ENCODE results near the gene SLC30A7.
"Not testable (repeated sequence)": the region's sequence is repeated elsewhere in the genome, so short reads cannot be mapped to it uniquely, and the experiment has no call there.

The SLC30A7 gene

DNA sequence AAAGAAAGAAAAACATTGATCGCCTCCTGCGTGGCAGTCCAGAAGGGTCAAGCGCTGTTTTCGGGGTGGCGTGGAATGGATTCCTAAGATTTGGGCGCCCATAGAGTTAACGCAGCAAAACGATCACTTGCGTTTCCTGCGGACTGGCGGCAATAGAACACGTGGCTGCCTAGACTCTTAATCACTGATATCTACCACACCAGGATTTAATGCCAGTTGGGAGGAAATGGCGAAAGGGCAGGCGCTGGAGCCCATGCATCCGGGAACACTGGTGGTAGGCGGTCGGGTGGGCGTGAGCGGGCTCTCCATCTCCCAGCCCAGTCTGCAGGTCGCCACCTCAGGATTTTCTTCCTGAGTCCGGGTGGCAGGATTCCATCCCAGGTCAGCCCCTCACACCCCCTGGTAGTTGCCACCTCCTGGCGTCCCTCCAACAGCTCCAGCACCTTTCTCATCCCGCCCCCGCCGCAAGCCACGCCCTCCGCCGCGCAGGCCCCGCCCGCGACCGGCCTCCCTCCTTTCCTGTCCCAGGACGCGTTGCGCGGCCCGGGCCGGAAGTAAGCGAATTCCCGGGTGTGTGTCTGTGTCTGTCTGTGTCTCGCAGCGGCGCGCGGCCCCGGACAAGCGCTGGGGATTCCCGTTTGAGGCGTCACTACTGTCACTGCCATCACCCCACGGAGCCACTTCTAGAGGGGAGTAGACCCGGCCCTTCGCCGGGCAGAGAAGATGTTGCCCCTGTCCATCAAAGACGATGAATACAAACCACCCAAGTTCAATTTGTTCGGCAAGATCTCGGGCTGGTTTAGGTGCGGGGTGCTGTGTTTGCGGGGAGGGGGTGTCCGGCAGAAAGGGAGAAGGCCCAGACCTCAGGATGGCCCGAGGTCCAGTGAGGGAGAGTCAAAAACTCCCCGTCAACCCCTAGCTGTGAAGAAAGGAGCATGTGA lies at the start of gene SLC30A7:
Gene SLC30A7, plus strand, starts transcription at position 551 of the 941 bp plus-strand sequence. Its CDS starts 173 bp downstream, at position 724.
- peak within 1 kb of the TSS; percentile 100 for H3K4me3 Mint-ChIP-seq
- H3K4me1 Mint-ChIP-seq = peaks cover 63% of the 10 kb centered on the region
- ATAC-seq (peak; percentile 81), DNase-seq (peak; percentile 98)
- no peaks in the 10 kb centered on the region for H3K27me3 Mint-ChIP-seq
- peak within 1 kb of the TSS; percentile 98 for H3K27ac Mint-ChIP-seq
- peaks cover 5% of the 10 kb centered on the region for H3K9me3 Mint-ChIP-seq
- peaks cover 48% of the 10 kb centered on the region for H3K36me3 Mint-ChIP-seq (ENCODE audit: low read depth)

- ATAC-seq (no peak), DNase-seq (no peak)
- peaks cover 4% of the 10 kb centered on the region for H3K9me3 Mint-ChIP-seq
- H3K27ac Mint-ChIP-seq = no peak overlapping the region
- no peaks in the 10 kb centered on the region for H3K4me1 Mint-ChIP-seq
- H3K4me3 Mint-ChIP-seq = no peak overlapping the region
- no peaks in the 10 kb centered on the region for H3K36me3 Mint-ChIP-seq (ENCODE audit: low read depth)
- peaks cover 24% of the 10 kb centered on the region for H3K27me3 Mint-ChIP-seq
These were observed 48.4 kb upstream of the SLC30A7 start for GRCh38 chr1:100847361-100848082.

GRCh38 chr1:100851726-100852125 lies 44.2 kb upstream of the SLC30A7 start:
- no peaks in the 10 kb centered on the region for H3K36me3 Mint-ChIP-seq (ENCODE audit: low read depth)
- H3K9me3 Mint-ChIP-seq = peaks cover 6% of the 10 kb centered on the region
- H3K4me3 Mint-ChIP-seq = no peak overlapping the region
- no peaks in the 10 kb centered on the region for H3K4me1 Mint-ChIP-seq
- H3K27me3 Mint-ChIP-seq = peaks cover 20% of the 10 kb centered on the region
- H3K27ac Mint-ChIP-seq = no peak overlapping the region
- no peak for DNase-seq
- no peak for ATAC-seq

DNA sequence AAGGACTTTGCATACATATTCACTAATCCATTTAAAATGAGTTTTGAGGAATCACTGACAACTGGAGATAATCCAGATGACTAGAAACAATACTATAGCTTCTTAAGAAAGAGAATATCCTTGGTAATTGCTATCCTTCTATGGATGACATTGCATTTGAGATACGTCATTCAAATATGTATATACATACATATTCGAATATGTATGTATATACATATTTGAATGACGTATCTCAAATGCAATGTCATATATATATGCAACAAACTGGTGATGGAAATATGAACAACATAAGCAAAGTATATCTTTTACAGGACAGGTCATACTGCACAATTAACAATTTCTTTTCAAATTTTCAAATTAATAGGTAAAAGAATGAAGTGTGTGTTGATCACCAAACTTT lies 42.9 kb upstream of the SLC30A7 start:
- Mint-ChIP-seq H3K9me3 (peaks cover 6% of the 10 kb centered on the region), H3K36me3 (ENCODE audit: low read depth) (no peaks in the 10 kb centered on the region), H3K27me3 (peaks cover 19% of the 10 kb centered on the region), H3K4me3 (no peak overlapping the region), H3K4me1 (no peaks in the 10 kb centered on the region), H3K27ac (no peak overlapping the region)
- DNase-seq (no peak), ATAC-seq (no peak)

- not testable (repeated sequence) for H3K4me3 Mint-ChIP-seq; H3K9me3 Mint-ChIP-seq; ATAC-seq; DNase-seq; H3K27ac Mint-ChIP-seq; H3K27me3 Mint-ChIP-seq; H3K36me3 Mint-ChIP-seq (ENCODE audit: low read depth); H3K4me1 Mint-ChIP-seq
These were observed 40.8 kb upstream of the SLC30A7 start for GRCh38 chr1:100855116-100855515.

DNA sequence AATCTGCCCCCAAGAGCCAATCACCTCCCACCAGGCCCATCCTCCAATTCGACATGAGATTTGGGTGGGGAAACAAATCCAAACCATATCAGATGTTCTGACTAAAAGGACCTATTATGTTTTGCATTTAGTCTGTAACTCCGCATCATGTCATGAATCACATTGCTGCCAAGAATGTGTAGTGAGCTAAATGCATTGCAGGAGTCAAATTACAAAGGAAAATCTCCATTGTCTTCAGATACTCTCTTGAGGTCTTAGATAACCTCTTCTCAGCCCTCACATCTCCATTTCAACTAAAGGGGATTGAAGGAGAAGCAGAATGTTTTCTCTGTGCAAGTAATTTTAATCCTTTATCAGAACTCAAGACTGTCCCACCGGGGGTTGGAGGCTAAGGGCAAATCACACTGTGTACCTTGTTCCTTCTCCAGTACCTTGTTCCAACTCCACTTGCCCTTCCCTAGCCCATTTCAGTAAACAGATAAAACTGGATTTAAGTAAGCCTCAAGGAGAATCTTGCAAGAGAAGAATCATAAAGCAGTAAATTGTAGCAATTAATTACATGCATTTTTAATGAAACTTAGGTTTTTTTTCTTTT lies 35.4 kb upstream of the SLC30A7 start:
- H3K27me3 Mint-ChIP-seq = peaks cover 3% of the 10 kb centered on the region
- H3K4me3 Mint-ChIP-seq = no peak overlapping the region
- DNase-seq (no peak), ATAC-seq (no peak)
- H3K27ac Mint-ChIP-seq = no peak overlapping the region
- H3K4me1 Mint-ChIP-seq = no peaks in the 10 kb centered on the region
- peaks cover 6% of the 10 kb centered on the region for H3K9me3 Mint-ChIP-seq
- H3K36me3 Mint-ChIP-seq (ENCODE audit: low read depth) = no peaks in the 10 kb centered on the region

DNA sequence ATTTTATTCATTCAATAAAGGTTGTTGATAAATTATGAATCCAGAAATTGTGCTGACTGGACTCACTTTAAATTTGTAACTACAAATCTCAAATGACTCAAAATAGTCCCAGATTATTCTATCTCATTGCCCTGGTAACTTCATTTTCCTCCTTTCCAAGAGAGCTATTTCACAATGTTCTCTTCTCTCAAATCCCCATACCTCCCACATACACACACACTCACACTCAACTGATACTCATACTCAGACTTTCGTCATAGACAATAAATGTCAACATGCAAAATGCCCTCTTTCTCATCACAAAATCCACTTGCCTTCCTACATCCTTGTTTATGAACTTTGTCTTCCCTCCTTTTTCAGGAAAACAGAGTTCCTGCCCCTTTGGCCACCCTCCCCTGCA lies 34.5 kb upstream of the SLC30A7 start:
- H3K4me3 Mint-ChIP-seq = no peak overlapping the region
- peaks cover under 1% of the 10 kb centered on the region for H3K9me3 Mint-ChIP-seq
- H3K4me1 Mint-ChIP-seq = no peaks in the 10 kb centered on the region
- H3K27me3 Mint-ChIP-seq = no peaks in the 10 kb centered on the region
- no peaks in the 10 kb centered on the region for H3K36me3 Mint-ChIP-seq (ENCODE audit: low read depth)
- H3K27ac Mint-ChIP-seq = no peak overlapping the region
- ATAC-seq = no peak
- DNase-seq = no peak

GRCh38 chr1:100862591-100862990 lies 33.3 kb upstream of the SLC30A7 start:
- ATAC-seq (no peak), DNase-seq (no peak)
- Mint-ChIP-seq H3K4me3 (no peak overlapping the region), H3K9me3 (no peaks in the 10 kb centered on the region), H3K27ac (no peak overlapping the region), H3K27me3 (no peaks in the 10 kb centered on the region), H3K4me1 (no peaks in the 10 kb centered on the region), H3K36me3 (ENCODE audit: low read depth) (no peaks in the 10 kb centered on the region)

DNA sequence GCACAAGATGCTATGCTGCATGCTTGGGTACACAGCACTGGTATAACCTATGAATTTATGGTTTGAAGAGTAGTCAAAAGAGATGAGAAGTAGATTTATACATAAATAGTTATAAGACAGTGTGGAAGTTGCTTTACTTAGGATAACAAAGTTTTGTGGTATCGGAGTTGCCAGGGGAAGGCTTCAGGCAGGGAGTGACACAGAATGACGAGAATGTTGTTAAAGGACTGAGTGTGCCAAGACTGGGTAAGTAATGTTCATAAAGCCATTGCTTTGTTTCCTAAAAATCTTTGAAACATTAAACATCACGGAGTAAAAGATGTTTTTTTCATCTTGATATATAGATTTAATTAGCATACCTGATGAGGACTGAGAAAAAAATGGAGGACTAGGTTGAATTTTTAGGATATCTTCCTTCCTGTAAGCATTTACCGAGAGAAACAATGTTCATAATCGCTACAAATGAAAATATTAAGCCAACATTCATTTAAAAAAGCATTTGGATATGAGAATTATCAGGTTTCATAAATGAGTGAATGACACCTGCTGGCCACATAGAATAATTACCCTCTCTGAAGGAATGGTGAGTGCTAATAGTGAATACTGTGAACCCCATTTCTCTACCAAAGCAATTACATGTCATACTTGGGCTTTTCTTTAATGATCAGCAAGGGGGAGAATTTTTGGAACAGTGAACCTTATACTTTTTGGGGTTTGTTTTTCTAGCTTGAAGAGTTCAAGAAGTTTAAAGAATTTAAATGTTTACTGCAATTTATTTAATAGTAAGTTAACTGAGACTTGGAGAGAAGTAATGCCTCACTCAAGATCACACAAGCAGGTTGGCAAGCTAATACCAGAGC lies 29.6 kb upstream of the SLC30A7 start:
- Mint-ChIP-seq H3K27ac (no peak overlapping the region), H3K9me3 (no peaks in the 10 kb centered on the region), H3K4me1 (no peaks in the 10 kb centered on the region), H3K36me3 (ENCODE audit: low read depth) (no peaks in the 10 kb centered on the region), H3K4me3 (no peak overlapping the region), H3K27me3 (no peaks in the 10 kb centered on the region)
- DNase-seq (no peak), ATAC-seq (no peak)

- H3K27me3 Mint-ChIP-seq = no peaks in the 10 kb centered on the region
- H3K4me1 Mint-ChIP-seq = no peaks in the 10 kb centered on the region
- H3K36me3 Mint-ChIP-seq (ENCODE audit: low read depth) = no peaks in the 10 kb centered on the region
- DNase-seq (no peak), ATAC-seq (no peak)
- H3K4me3 Mint-ChIP-seq = no peak overlapping the region
- H3K27ac Mint-ChIP-seq = no peak overlapping the region
- no peaks in the 10 kb centered on the region for H3K9me3 Mint-ChIP-seq
These were observed 29.0 kb upstream of the SLC30A7 start for GRCh38 chr1:100866901-100867206.

DNA sequence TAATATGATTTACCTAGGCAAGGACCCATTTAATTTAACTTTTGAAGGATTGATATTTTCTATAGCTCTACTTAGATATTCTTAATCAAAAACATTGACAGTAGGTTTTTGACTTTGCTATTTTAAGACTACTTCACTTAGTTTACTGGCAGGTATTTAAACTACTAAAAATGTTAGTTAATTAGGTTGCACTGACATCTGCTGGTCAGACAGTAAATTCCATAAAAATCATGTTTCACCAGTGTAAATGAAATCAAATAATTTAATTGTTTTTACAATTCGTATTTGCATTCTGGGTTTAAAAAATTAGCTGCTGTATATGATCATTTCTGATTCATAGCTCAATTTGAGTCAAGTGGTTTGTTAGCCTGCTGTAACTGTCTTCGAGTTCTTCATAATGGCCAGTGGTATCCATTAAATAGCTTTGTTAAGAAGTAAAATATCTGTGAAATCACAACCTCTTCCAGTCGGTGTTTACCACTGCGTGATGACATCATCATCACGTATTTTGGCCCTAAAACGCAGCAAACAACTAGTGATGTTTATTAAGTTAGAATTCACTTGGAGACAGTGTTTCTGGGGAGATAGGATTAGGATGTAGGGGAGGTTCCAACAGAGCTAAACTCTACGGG lies 27.4 kb upstream of the SLC30A7 start:
- no peak for ATAC-seq
- no peaks in the 10 kb centered on the region for H3K27me3 Mint-ChIP-seq
- H3K36me3 Mint-ChIP-seq (ENCODE audit: low read depth) = no peaks in the 10 kb centered on the region
- H3K4me1 Mint-ChIP-seq = no peaks in the 10 kb centered on the region
- no peaks in the 10 kb centered on the region for H3K9me3 Mint-ChIP-seq
- no peak overlapping the region for H3K4me3 Mint-ChIP-seq
- DNase-seq = no peak
- H3K27ac Mint-ChIP-seq = no peak overlapping the region

GRCh38 chr1:100869996-100870395 lies 25.9 kb upstream of the SLC30A7 start:
- Mint-ChIP-seq H3K4me1 (no peaks in the 10 kb centered on the region), H3K4me3 (no peak overlapping the region), H3K36me3 (ENCODE audit: low read depth) (peaks cover 1% of the 10 kb centered on the region), H3K27me3 (no peaks in the 10 kb centered on the region), H3K9me3 (no peaks in the 10 kb centered on the region), H3K27ac (no peak overlapping the region)
- no peak for DNase-seq
- no peak for ATAC-seq

DNA sequence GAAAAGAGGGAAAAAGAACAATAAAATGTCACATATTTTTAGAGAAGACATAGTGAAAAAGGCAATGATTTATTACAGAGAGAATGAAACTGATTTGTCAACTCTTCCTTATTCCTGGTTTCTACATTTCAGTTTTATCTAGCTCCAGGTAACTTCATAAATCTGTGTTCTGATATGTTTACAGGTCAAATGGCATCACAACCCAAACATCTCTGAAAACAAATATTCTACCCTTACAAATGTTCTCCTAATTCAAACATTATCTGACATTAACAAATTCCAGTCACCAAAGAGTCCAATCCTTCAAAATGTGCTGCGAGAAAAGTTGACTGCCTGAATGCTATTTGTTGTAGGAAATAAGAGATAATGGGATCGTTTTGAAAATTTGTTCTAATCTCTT lies 21.5 kb upstream of the SLC30A7 start:
- peaks cover 3% of the 10 kb centered on the region for H3K36me3 Mint-ChIP-seq (ENCODE audit: low read depth)
- ATAC-seq (no peak), DNase-seq (no peak)
- H3K4me3 Mint-ChIP-seq = no peak overlapping the region
- H3K4me1 Mint-ChIP-seq = no peaks in the 10 kb centered on the region
- no peak overlapping the region for H3K27ac Mint-ChIP-seq
- no peaks in the 10 kb centered on the region for H3K27me3 Mint-ChIP-seq
- H3K9me3 Mint-ChIP-seq = no peaks in the 10 kb centered on the region

DNA sequence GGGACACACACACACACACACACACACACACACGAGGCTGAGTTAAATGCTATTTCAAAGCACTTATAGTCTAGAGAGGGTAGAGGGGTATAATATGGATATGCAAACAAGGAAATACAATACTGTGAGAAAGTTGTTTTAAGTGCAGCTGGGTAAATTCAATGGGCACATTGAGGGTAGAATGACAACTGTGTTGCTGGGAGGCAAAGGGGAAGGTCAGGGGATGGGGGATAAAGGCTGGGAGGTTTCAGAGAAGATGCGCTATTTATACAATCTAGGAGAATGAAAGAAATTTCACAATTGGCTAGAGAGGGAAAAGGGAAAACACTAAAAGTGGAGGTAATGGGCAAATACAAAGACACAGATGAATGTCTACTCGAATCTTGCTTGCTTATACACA lies 20.7 kb upstream of the SLC30A7 start:
- ATAC-seq (no peak), DNase-seq (no peak)
- Mint-ChIP-seq H3K4me1 (no peaks in the 10 kb centered on the region), H3K9me3 (no peaks in the 10 kb centered on the region), H3K36me3 (ENCODE audit: low read depth) (peaks cover 3% of the 10 kb centered on the region), H3K27me3 (no peaks in the 10 kb centered on the region), H3K27ac (no peak overlapping the region), H3K4me3 (no peak overlapping the region)

Measured in activated naive CD8-positive, alpha-beta T cell treated with anti-CD3 and anti-CD28 coated beads, Interleukin-2, amount 50 U/mL, for 24 hours (primary cell).